GM19239 (cell line): ENCODE measurements around the gene ESAM.
A peak's percentile ranks its signal among the peaks of the same experiment; 100 is the strongest.

Source experiments
- DNase-seq: peaks from one replicate; pipeline ENCODE4 v3.0.0; 2011; ENCODE audit warnings: low spot score; ENCODE audit not compliant: insufficient read length
- FAIRE-seq: peaks from 2 replicates; lab custom pipeline; 2011; peaks lifted over from hg19 to GRCh38; lab: Jason Lieb, UNC

Gene ESAM

GRCh38 chr11:124754309-124754708 lies 7.8 kb downstream of the ESAM start:
- FAIRE-seq (no peak), DNase-seq (no peak)

GRCh38 chr11:124753624-124754023 lies 8.5 kb downstream of the ESAM start:
- no peak for FAIRE-seq
- no peak for DNase-seq

GRCh38 chr11:124753205-124753604 lies 8.9 kb downstream of the ESAM start:
- DNase-seq = no peak
- no peak for FAIRE-seq

- DNase-seq (no peak), FAIRE-seq (no peak)
Measured at GRCh38 chr11:124752471-124753102, 9.5 kb downstream of the ESAM start.

- no peak for DNase-seq
- no peak for FAIRE-seq
Measured at GRCh38 chr11:124751741-124752470, 10.2 kb downstream of the ESAM start, which contains the start of gene VSIG2. VSIG2 (minus strand) TSS chr11:124752255; CDS start chr11:124752137, 118 bp downstream.

GRCh38 chr11:124751391-124751740 lies 10.7 kb downstream of the ESAM start:
- no peak for DNase-seq
- no peak for FAIRE-seq

- FAIRE-seq (peak; percentile 51), DNase-seq (no peak)
Measured at GRCh38 chr11:124749912-124750311, 12.2 kb downstream of the ESAM start.

GRCh38 chr11:124748481-124749343 lies 13.4 kb downstream of the ESAM start:
- FAIRE-seq (no peak), DNase-seq (no peak)

- FAIRE-seq (no peak), DNase-seq (no peak)
Measured at GRCh38 chr11:124748100-124748418, 14.0 kb downstream of the ESAM start.

- no peak for DNase-seq
- no peak for FAIRE-seq
Measured at GRCh38 chr11:124747406-124748099, 14.5 kb downstream of the ESAM start.

GRCh38 chr11:124746621-124747243 lies 15.4 kb downstream of the ESAM start:
- FAIRE-seq (peak; percentile 97), DNase-seq (peak; percentile 96)

- peak; percentile 80 for FAIRE-seq
- DNase-seq = peak; percentile 72
Measured at GRCh38 chr11:124745835-124746620, 16.1 kb downstream of the ESAM start.

GRCh38 chr11:124745270-124745834 lies 16.7 kb downstream of the ESAM start:
- FAIRE-seq (no peak), DNase-seq (no peak)

- DNase-seq = no peak
- no peak for FAIRE-seq
Measured at GRCh38 chr11:124743050-124743449, 19.0 kb downstream of the ESAM start.

- FAIRE-seq (no peak), DNase-seq (no peak)
Measured at GRCh38 chr11:124742555-124742954, 19.5 kb downstream of the ESAM start.

- DNase-seq (no peak), FAIRE-seq (peak; percentile 93)
Measured at GRCh38 chr11:124740277-124740882, 21.7 kb downstream of the ESAM start.

GRCh38 chr11:124739479-124740276 lies 22.4 kb downstream of the ESAM start, which contains the start of gene NRGN:
NRGN (plus strand) TSS chr11:124739942; CDS start chr11:124740085, 143 bp downstream.
- DNase-seq (peak; percentile 96), FAIRE-seq (peak; percentile 94)
